GM10847 (cell line): Measurements from ENCODE around the gene RBM28.

Experiments
- POLR2A ChIP-seq: IDR thresholded peaks from 2 replicates; pipeline ENCODE4 v1.6.1; 2011; ENCODE audit not compliant: insufficient read length; ENCODE audit errors: extremely low read depth

The RBM28 gene

GRCh38 chr7:128281605-128282380, 61.9 kb downstream of the RBM28 start:
- TF ChIP-seq POLR2A = no peak

GRCh38 chr7:128279124-128279713, 64.5 kb downstream of the RBM28 start:
- no peak for TF ChIP-seq POLR2A

GRCh38 chr7:128278366-128278765, 65.3 kb downstream of the RBM28 start:
- no peak for TF ChIP-seq POLR2A

GRCh38 chr7:128275681-128276080, 68.0 kb downstream of the RBM28 start:
- no peak for TF ChIP-seq POLR2A

GRCh38 chr7:128274884-128275603, 68.7 kb downstream of the RBM28 start:
- no peak for TF ChIP-seq POLR2A

- TF ChIP-seq POLR2A = no peak
Measured at GRCh38 chr7:128274246-128274883, 69.3 kb downstream of the RBM28 start.

- no peak for TF ChIP-seq POLR2A
Measured at GRCh38 chr7:128271942-128272481, 71.7 kb downstream of the RBM28 start.

GRCh38 chr7:128271471-128271941, 72.2 kb downstream of the RBM28 start:
- TF ChIP-seq POLR2A = no peak

- no peak for TF ChIP-seq POLR2A
Measured at GRCh38 chr7:128270826-128271272, 72.9 kb downstream of the RBM28 start.

- TF ChIP-seq POLR2A = no peak
Measured at GRCh38 chr7:128268233-128268632, 75.5 kb downstream of the RBM28 start.

GRCh38 chr7:128267595-128267924, 76.1 kb downstream of the RBM28 start:
- TF ChIP-seq POLR2A = no peak

- no peak for TF ChIP-seq POLR2A
Measured at GRCh38 chr7:128266883-128267594, 76.7 kb downstream of the RBM28 start.

GRCh38 chr7:128266529-128266882, 77.2 kb downstream of the RBM28 start:
- no peak for TF ChIP-seq POLR2A

GRCh38 chr7:128265906-128266300, 77.8 kb downstream of the RBM28 start:
- no peak for TF ChIP-seq POLR2A
